K562 (cell line): ENCODE measurements around the gene CXCR6. TPM values are rescaled to one million over a fixed set of nuclear protein-coding genes. Genes with fewer than 3 reads are reported as not detected.

ENCODE experiments used
- ASH1L ChIP-seq: fragments of 450-650 bp; IDR thresholded peaks from 2 replicates; pipeline ENCODE4 v1.6.1; 2018; ENCODE audit warnings: borderline replicate concordance, mild to moderate bottlenecking, low read depth; ENCODE audit not compliant: partially characterized antibody
- CBX8 ChIP-seq: fragments of 200-600 bp; sonication (generic); IDR thresholded peaks from 2 replicates; pipeline ENCODE4 v1.6.1; 2012; ENCODE audit warnings: borderline replicate concordance, mixed run types, low read depth, mild to moderate bottlenecking, moderate library complexity, mixed read lengths, low read length, control low read depth, inconsistent platforms; ENCODE audit not compliant: poor library complexity, severe bottlenecking; ENCODE audit errors: extremely low read depth
- CTBP1 ChIP-seq: fragments of 450-650 bp; IDR thresholded peaks from 2 replicates; pipeline ENCODE4 v1.6.1; 2016; ENCODE audit warnings: borderline replicate concordance
- EP400 ChIP-seq: fragments of 450-650 bp; IDR thresholded peaks from 2 replicates; pipeline ENCODE4 v1.6.1; 2017; ENCODE audit warnings: antibody characterized with exemption, mild to moderate bottlenecking, moderate library complexity
- FOXM1 ChIP-seq, 2 experiments: fragments of 450-650 bp in 1 of 2; sonication (generic) in 1 of 2; formaldehyde crosslinking in 1 of 2; IDR thresholded peaks; 2 replicates each; pipeline versions ENCODE4 v1.6.1 to v1.9.0; 2017 to 2022; ENCODE audit warnings: low read depth in 2 of 2, mild to moderate bottlenecking in 2 of 2, missing genetic modification reagents in 1 of 2, moderate library complexity in 1 of 2
- GABPB2 ChIP-seq: fragments of 250-450 bp; sonication (Bioruptor Pico); conservative IDR thresholded peaks from 2 replicates; pipeline ENCODE4 v1.5.1; 2021; ENCODE audit warnings: mild to moderate bottlenecking
- HMG20B ChIP-seq: fragments of 250-450 bp; sonication (Bioruptor Pico); IDR thresholded peaks from 2 replicates; pipeline ENCODE4 v1.5.0; 2021; ENCODE audit warnings: mild to moderate bottlenecking
- KAT2B ChIP-seq: IDR thresholded peaks from one replicate; pipeline ENCODE4 v1.6.1; 2012; ENCODE audit warnings: low read depth, mild to moderate bottlenecking, control low read depth, inconsistent platforms, low read length, moderate library complexity
- KAT8 ChIP-seq: fragments of 450-650 bp; IDR thresholded peaks from 2 replicates; pipeline ENCODE4 v1.6.1; 2016; ENCODE audit warnings: low read depth, mild to moderate bottlenecking
- MNT ChIP-seq, 2 experiments: fragments of 450-650 bp; conservative IDR thresholded peaks; 2 replicates each; pipeline ENCODE4 v1.6.1; 2017; ENCODE audit warnings: mild to moderate bottlenecking in 2 of 2, moderate library complexity in 2 of 2
- NCOA1 ChIP-seq: fragments of 450-650 bp; IDR thresholded peaks from 2 replicates; pipeline ENCODE4 v1.6.1; 2016; ENCODE audit warnings: low read depth
- NCOA2 ChIP-seq, 2 experiments: fragments of 450-650 bp; IDR thresholded peaks; 2 replicates each; pipeline ENCODE4 v1.6.1; 2018; ENCODE audit warnings: mild to moderate bottlenecking in 2 of 2, moderate library complexity in 1 of 2; ENCODE audit not compliant: partially characterized antibody in 2 of 2
- NR2F6 ChIP-seq: fragments of 450-650 bp; formaldehyde crosslinking; IDR thresholded peaks from 2 replicates; pipeline ENCODE4 v1.4.0; 2020; ENCODE audit warnings: mild to moderate bottlenecking
- POLR2AphosphoS5 ChIP-seq: IDR thresholded peaks from 2 replicates; pipeline ENCODE4 v1.6.1; 2011; ENCODE audit warnings: mild to moderate bottlenecking, low read depth, low read length, moderate library complexity; ENCODE audit not compliant: control insufficient read depth, insufficient read depth
- POLR3G ChIP-seq: IDR thresholded peaks from 2 replicates; pipeline ENCODE4 v1.6.1; 2011; ENCODE audit not compliant: insufficient read length, insufficient replicate concordance; ENCODE audit errors: extremely low read depth
- RBM14 ChIP-seq: fragments of 200-400 bp; formaldehyde crosslinking; IDR thresholded peaks from 2 replicates; pipeline ENCODE4 v1.6.1; 2018; ENCODE audit warnings: low read depth, mild to moderate bottlenecking, low read length, moderate library complexity, borderline replicate concordance; ENCODE audit not compliant: insufficient read depth
- SRF ChIP-seq, 2 experiments: fragments of 250-450, 450-650 bp in 1 of 2; sonication (Bioruptor Pico) in 1 of 2; sonication (generic) in 1 of 2; formaldehyde crosslinking; IDR thresholded peaks; 2 replicates each; pipeline versions ENCODE4 v1.5.0 to v1.5.1; 2020 to 2022; ENCODE audit warnings: mild to moderate bottlenecking in 1 of 2, missing genetic modification reagents in 1 of 2
- SRSF1 ChIP-seq: fragments of 200-400 bp; formaldehyde crosslinking; IDR thresholded peaks from 2 replicates; pipeline ENCODE4 v1.6.1; 2017; ENCODE audit warnings: mild to moderate bottlenecking, low read depth, low read length, moderate library complexity
- TEAD2 ChIP-seq: fragments of 450-650 bp; IDR thresholded peaks from 2 replicates; pipeline ENCODE4 v1.6.1; 2016; ENCODE audit warnings: missing genetic modification characterization, control low read depth, missing compliant biosample characterization
- ZBTB2 ChIP-seq: fragments of 450-650 bp; IDR thresholded peaks from 2 replicates; pipeline ENCODE4 v1.6.1; 2016; ENCODE audit warnings: antibody characterized with exemption
- ZNF347 ChIP-seq: fragments of 450-650 bp; formaldehyde crosslinking; IDR thresholded peaks from 2 replicates; pipeline ENCODE4 v1.4.0; 2020; ENCODE audit warnings: low read depth, mild to moderate bottlenecking, moderate library complexity
- polyA plus RNA-seq, 8 experiments: library from polyadenylated mRNA; depleted of rRNA in 4 of 8; stranded (reverse) in 5 of 8; unstranded in 3 of 8; fragments of >200 nt; fragmentation: Nextera tagmentation in 2 of 8; fragmentation: Illumina TruSeq in 1 of 8; extraction: Ambion mirVana in 2 of 8; extraction: Trizol in 1 of 8; gene quantifications; 2 replicates each; pipeline versions ENCODE4 v1.2.1 to v1.2.3, GENCODE V29; 2011 to 2014; ENCODE audit warnings: inconsistent platforms in 1 of 8, missing spikeins in 1 of 8
- total RNA-seq, 7 experiments: library from RNA; depleted of rRNA in 6 of 7; stranded (reverse); fragments of >200 nt in 6 of 7; fragmentation: Illumina TruSeq in 2 of 7; extraction: Trizol in 2 of 7; gene quantifications; 2 replicates each; pipeline versions ENCODE4 v1.2.1 to v1.2.3, GENCODE V29; 2011 to 2021; ENCODE audit warnings: low replicate concordance in 1 of 7
- TF ChIP-seq, protein P1 (sequence below): fragments of 450-650 bp; IDR thresholded peaks from 2 replicates; pipeline ENCODE4 v1.6.1; 2016

The CXCR6 gene
- total and polyA plus RNA-seq, 9 of the 15 experiments (the other 6 are each of a cell fraction or from before 2014, with no cell fraction given): 0.28 TPM; not detected in 8

GRCh38 chr3:45995236-45996192 is 52.2 kb downstream of the CXCR6 start, which contains the start of gene FYCO1 (continued):
- TF ChIP-seq ASH1L (no peak), ZNF347 (CRISPR knock-in tag) (no peak), NCOA1 (no peak), ZBTB2 (no peak; the same call in none of the 2 replicates), NR2F6 (CRISPR knock-in tag) (no peak), NCOA2 (IDR thresholded peaks at IDR 0.05; ENCODE audit: partially characterized antibody in 2 of 2) (no peak), KAT8 (no peak), TEAD2 (tag) (no peak), SRF (CRISPR knock-in tag; IDR thresholded peaks at IDR 0.05) (peak in 1 of 2 experiments; percentile 60; a peak in 1 of 4 replicates), HMG20B (no peak), SRSF1 (peak; percentile 71; the same call in 1 of the 2 replicates), POLR3G (no peak), RBM14 (no peak), MNT (conservative IDR thresholded peaks at IDR 0.05) (peak; percentile 57 to 84), CBX8 (no peak), POLR2AphosphoS5 (peak; percentile 66), CTBP1 (peak; percentile 57; the same call in 1 of the 2 replicates), FOXM1 (IDR thresholded peaks at IDR 0.05; ENCODE audit: low read depth) (no peak), FOXM1 (CRISPR knock-in tag; IDR thresholded peaks at IDR 0.05; ENCODE audit: low read depth) (no peak), GABPB2 (CRISPR knock-in tag) (no peak), KAT2B (no peak), EP400 (peak; percentile 83)
- TF ChIP-seq, protein P1, sequence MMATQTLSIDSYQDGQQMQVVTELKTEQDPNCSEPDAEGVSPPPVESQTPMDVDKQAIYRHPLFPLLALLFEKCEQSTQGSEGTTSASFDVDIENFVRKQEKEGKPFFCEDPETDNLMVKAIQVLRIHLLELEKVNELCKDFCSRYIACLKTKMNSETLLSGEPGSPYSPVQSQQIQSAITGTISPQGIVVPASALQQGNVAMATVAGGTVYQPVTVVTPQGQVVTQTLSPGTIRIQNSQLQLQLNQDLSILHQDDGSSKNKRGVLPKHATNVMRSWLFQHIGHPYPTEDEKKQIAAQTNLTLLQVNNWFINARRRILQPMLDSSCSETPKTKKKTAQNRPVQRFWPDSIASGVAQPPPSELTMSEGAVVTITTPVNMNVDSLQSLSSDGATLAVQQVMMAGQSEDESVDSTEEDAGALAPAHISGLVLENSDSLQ: peak; percentile 55
